ENCODE measurements around the gene BBS12.
A peak's percentile ranks its signal among the peaks of the same experiment; 100 is the strongest.

Gene BBS12

GRCh38 chr4:122732329-122733026, at the start of gene BBS12:
TSS of gene BBS12 (plus strand) at chr4:122732704. CDS start at chr4:122741893, 9,189 bp downstream.
- Histone ChIP-seq H3K27ac (peak within 1 kb of the TSS; percentile 47), H3K9me3 (ENCODE audit: severe bottlenecking) (no peaks in the 10 kb centered on the region), H3K27me3 (ENCODE audit: insufficient read depth, low read depth, severe bottlenecking) (no peaks in the 10 kb centered on the region), H3K4me3 (ENCODE audit: low read depth, low read length) (peak within 1 kb of the TSS; percentile 59), H3K36me3 (no peaks in the 10 kb centered on the region)
- peak; percentile 79 for TF ChIP-seq CTCF (IDR thresholded peaks at IDR 0.05; ENCODE audit: low read depth, low read length)
- peak; percentile 100 for DNase-seq

GRCh38 chr4:122686691-122687090, 45.8 kb upstream of the BBS12 start:
- no peak for TF ChIP-seq CTCF (IDR thresholded peaks at IDR 0.05; ENCODE audit: low read depth, low read length)
- Histone ChIP-seq H3K9me3 (ENCODE audit: severe bottlenecking) (no peaks in the 10 kb centered on the region), H3K4me3 (ENCODE audit: low read depth, low read length) (no peak overlapping the region), H3K27me3 (ENCODE audit: insufficient read depth, low read depth, severe bottlenecking) (no peaks in the 10 kb centered on the region), H3K27ac (no peak overlapping the region), H3K36me3 (no peaks in the 10 kb centered on the region)
- no peak for DNase-seq

- H3K36me3 ChIP-seq, result no peaks in the 10 kb centered on the region
- no peaks in the 10 kb centered on the region for H3K27me3 ChIP-seq (ENCODE audit: insufficient read depth, low read depth, severe bottlenecking)
- no peaks in the 10 kb centered on the region for H3K9me3 ChIP-seq (ENCODE audit: severe bottlenecking)
- DNase-seq, result no peak
- TF ChIP-seq CTCF (IDR thresholded peaks at IDR 0.05; ENCODE audit: low read depth, low read length), result no peak
- H3K4me3 ChIP-seq (ENCODE audit: low read depth, low read length), result no peak overlapping the region
- no peak overlapping the region for H3K27ac ChIP-seq
These were observed 44.9 kb upstream of the BBS12 start for GRCh38 chr4:122687531-122688061.

GRCh38 chr4:122688529-122689140, 43.9 kb upstream of the BBS12 start:
- no peak for TF ChIP-seq CTCF (IDR thresholded peaks at IDR 0.05; ENCODE audit: low read depth, low read length)
- H3K27ac ChIP-seq, result no peak overlapping the region
- no peak for DNase-seq
- H3K9me3 ChIP-seq (ENCODE audit: severe bottlenecking), result no peaks in the 10 kb centered on the region
- no peaks in the 10 kb centered on the region for H3K27me3 ChIP-seq (ENCODE audit: insufficient read depth, low read depth, severe bottlenecking)
- no peaks in the 10 kb centered on the region for H3K36me3 ChIP-seq
- no peak overlapping the region for H3K4me3 ChIP-seq (ENCODE audit: low read depth, low read length)

- Histone ChIP-seq H3K9me3 (ENCODE audit: severe bottlenecking) (no peaks in the 10 kb centered on the region), H3K36me3 (no peaks in the 10 kb centered on the region), H3K27me3 (ENCODE audit: insufficient read depth, low read depth, severe bottlenecking) (no peaks in the 10 kb centered on the region), H3K4me3 (ENCODE audit: low read depth, low read length) (no peak overlapping the region), H3K27ac (no peak overlapping the region)
- no peak for TF ChIP-seq CTCF (IDR thresholded peaks at IDR 0.05; ENCODE audit: low read depth, low read length)
- no peak for DNase-seq
These were observed 42.5 kb upstream of the BBS12 start for GRCh38 chr4:122689972-122690371.

All from WERI-Rb-1 (cell line).